ENCODE data around the gene ADCY9.

GRCh38 chr16:4081047-4081446 lies 35.2 kb downstream of the ADCY9 start:
- TF ChIP-seq EP300 (IDR thresholded peaks at IDR 0.05): no peak
- TF ChIP-seq, protein P1, sequence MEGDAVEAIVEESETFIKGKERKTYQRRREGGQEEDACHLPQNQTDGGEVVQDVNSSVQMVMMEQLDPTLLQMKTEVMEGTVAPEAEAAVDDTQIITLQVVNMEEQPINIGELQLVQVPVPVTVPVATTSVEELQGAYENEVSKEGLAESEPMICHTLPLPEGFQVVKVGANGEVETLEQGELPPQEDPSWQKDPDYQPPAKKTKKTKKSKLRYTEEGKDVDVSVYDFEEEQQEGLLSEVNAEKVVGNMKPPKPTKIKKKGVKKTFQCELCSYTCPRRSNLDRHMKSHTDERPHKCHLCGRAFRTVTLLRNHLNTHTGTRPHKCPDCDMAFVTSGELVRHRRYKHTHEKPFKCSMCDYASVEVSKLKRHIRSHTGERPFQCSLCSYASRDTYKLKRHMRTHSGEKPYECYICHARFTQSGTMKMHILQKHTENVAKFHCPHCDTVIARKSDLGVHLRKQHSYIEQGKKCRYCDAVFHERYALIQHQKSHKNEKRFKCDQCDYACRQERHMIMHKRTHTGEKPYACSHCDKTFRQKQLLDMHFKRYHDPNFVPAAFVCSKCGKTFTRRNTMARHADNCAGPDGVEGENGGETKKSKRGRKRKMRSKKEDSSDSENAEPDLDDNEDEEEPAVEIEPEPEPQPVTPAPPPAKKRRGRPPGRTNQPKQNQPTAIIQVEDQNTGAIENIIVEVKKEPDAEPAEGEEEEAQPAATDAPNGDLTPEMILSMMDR (IDR thresholded peaks at IDR 0.05): no peak
- TF ChIP-seq POLR2A (IDR thresholded peaks at IDR 0.05): no peak

Measured in tibial nerve (tissue), 4 donors.